PC-3 (cell line): Measurements from ENCODE around the gene CDH13. TPM values are rescaled to one million over a fixed set of nuclear protein-coding genes. Genes with fewer than 3 reads are reported as not detected.

Source experiments
- ATAC-seq: fragments of 200-7000 bp; cut with Tn5 transposase; 2 replicates; pipeline ENCODE4 v1.9.1; 2020; ENCODE audit warnings: mild to moderate bottlenecking, moderate library complexity
- BruUV-seq: library from RNA; stranded (reverse); fragments of 400-500 nt; replicated peaks from 2 replicates; lab custom pipeline; 2021; lab: Mats Ljungman, UMichigan
- CTCF ChIA-PET: fragments of 300-600 bp; sonication (Branson Sonifier 250); formaldehyde crosslinking; loops from one replicate; lab custom pipeline; 2022; ENCODE audit warnings: antibody characterized with exemption; lab: Charles Lee
- POLR2A ChIA-PET: fragments of 300-600 bp; sonication (Branson Sonifier 250); formaldehyde crosslinking; loops from one replicate; lab custom pipeline; 2022; ENCODE audit warnings: antibody characterized with exemption; ENCODE audit not compliant: unreplicated experiment; lab: Charles Lee
- DNase-seq: peaks from one replicate; pipeline ENCODE4 v3.0.0-alpha.2; 2015
- H2AFZ ChIP-seq: fragments of 300-600 bp; sonication (generic); 2 replicates; pipeline ENCODE4 v1.6.0; 2016; ENCODE audit warnings: antibody characterized with exemption, low read length
- H3F3A ChIP-seq: fragments of 300-600 bp; sonication (generic); one replicate; pipeline ENCODE4 v1.6.0; 2017; ENCODE audit warnings: antibody characterized with exemption, low read length, control low read depth, mild to moderate bottlenecking; ENCODE audit not compliant: unreplicated experiment
- H3K27ac ChIP-seq: fragments of 300-600 bp; sonication (generic); 2 replicates; pipeline ENCODE4 v1.5.1; 2016; ENCODE audit warnings: mild to moderate bottlenecking, low read length
- H3K27me3 ChIP-seq: fragments of 300-600 bp; sonication (generic); 2 replicates; pipeline ENCODE4 v1.6.1; 2016; ENCODE audit warnings: low read length, mixed read lengths
- H3K36me3 ChIP-seq: fragments of 300-600 bp; sonication (generic); 2 replicates; pipeline ENCODE4 v1.6.1; 2016; ENCODE audit warnings: low read depth, mixed run types, low read length, mixed read lengths
- H3K4me1 ChIP-seq: fragments of 300-600 bp; sonication (generic); 2 replicates; pipeline ENCODE4 v1.5.1; 2016; ENCODE audit warnings: low read length; ENCODE audit not compliant: insufficient read depth
- H3K4me2 ChIP-seq: fragments of 300-600 bp; sonication (generic); 2 replicates; pipeline ENCODE4 v1.6.0; 2016; ENCODE audit warnings: low read length
- H3K4me3 ChIP-seq: fragments of 300-600 bp; sonication (generic); 2 replicates; pipeline ENCODE4 v1.5.1; 2016; ENCODE audit warnings: mild to moderate bottlenecking, low read length, mixed read lengths
- H3K79me2 ChIP-seq: fragments of 300-600 bp; sonication (generic); 2 replicates; pipeline ENCODE4 v1.6.1; 2017; ENCODE audit warnings: low read length, mixed read lengths
- H3K9ac ChIP-seq: fragments of 300-600 bp; sonication (generic); 2 replicates; pipeline ENCODE4 v1.6.0; 2016; ENCODE audit warnings: mild to moderate bottlenecking, low read length
- H3K9me2 ChIP-seq: fragments of 300-600 bp; sonication (generic); replicated peaks from 2 replicates; pipeline ENCODE4 v1.6.1; 2016; ENCODE audit warnings: mixed run types, low read length, mixed read lengths
- H3K9me3 ChIP-seq: fragments of 300-600 bp; sonication (generic); 2 replicates; pipeline ENCODE4 v1.6.1; 2016; ENCODE audit warnings: low read length, mixed read lengths
- H4K20me1 ChIP-seq: fragments of 300-600 bp; sonication (generic); 2 replicates; pipeline ENCODE4 v1.6.1; 2016; ENCODE audit warnings: low read length, mixed read lengths
- CTCF ChIP-seq: fragments of 300-600 bp; sonication (generic); conservative IDR thresholded peaks from 2 replicates; pipeline ENCODE4 v1.5.1; 2017; ENCODE audit warnings: antibody characterized with exemption, low read depth, mild to moderate bottlenecking, low read length
- EZH2 ChIP-seq: fragments of 300-600 bp; sonication (generic); IDR thresholded peaks from one replicate; pipeline ENCODE4 v1.6.1; 2017; ENCODE audit warnings: antibody characterized with exemption, mild to moderate bottlenecking, low read length; ENCODE audit not compliant: unreplicated experiment
- EZH2phosphoT487 ChIP-seq: fragments of 300-600 bp; sonication (generic); IDR thresholded peaks from 2 replicates; pipeline ENCODE4 v1.6.1; 2018; ENCODE audit warnings: mild to moderate bottlenecking, antibody characterized with exemption, low read length, borderline replicate concordance
- intact Hi-C: fragments of 100-400 bp; cut with micrococcal nuclease; formaldehyde crosslinking; loops from 2 replicates; pipeline ENCODE4 v1.9.0; 2023
- total RNA-seq: library from RNA; depleted of rRNA; stranded (reverse); fragments of >200 nt; gene quantifications from 2 replicates; pipeline ENCODE4 v1.2.3, GENCODE V29; 2014

CDH13 gene
- total RNA-seq, 1 experiment from 2014 or later: 0.36 TPM

- H3K9me3 ChIP-seq: no peaks in the 10 kb centered on the region
- H3K4me3 ChIP-seq: no peak overlapping the region
- no peaks in the 10 kb centered on the region for H3K27me3 ChIP-seq
- no peak overlapping the region for H3K4me2 ChIP-seq
- ATAC-seq (no peak), DNase-seq (no peak)
- H3K27ac ChIP-seq: no peak overlapping the region
- H4K20me1 ChIP-seq: no peaks in the 10 kb centered on the region
- H3K79me2 ChIP-seq: no peaks in the 10 kb centered on the region
- intact Hi-C loops: no loop called here
- peaks cover 13% of the 10 kb centered on the region for H3K4me1 ChIP-seq
- no peak overlapping the region for H3K9ac ChIP-seq
- CTCF ChIA-PET: no interaction called here
- POLR2A ChIA-PET: no interaction called here
- H3K9me2 ChIP-seq: no peaks in the 10 kb centered on the region
- H3K36me3 ChIP-seq: no peaks in the 10 kb centered on the region
- BruUV-seq: no TSS peak
- H3F3A ChIP-seq: no peaks in the 10 kb centered on the region
- no peak overlapping the region for H2AFZ ChIP-seq
- no peak for TF ChIP-seq CTCF
- TF ChIP-seq EZH2: no peak
- no peak for TF ChIP-seq EZH2phosphoT487
Observed at GRCh38 chr16:82682767-82683166, 56.0 kb downstream of the CDH13 start.

- H3K4me3 ChIP-seq: no peak overlapping the region
- ChIA-PET POLR2A (no interaction called here), CTCF (no interaction called here)
- intact Hi-C loops: no loop called here
- no peak overlapping the region for H2AFZ ChIP-seq
- TF ChIP-seq EZH2: no peak
- no peak for TF ChIP-seq EZH2phosphoT487
- TF ChIP-seq CTCF: no peak
- no peaks in the 10 kb centered on the region for H3K9me3 ChIP-seq
- no peak overlapping the region for H3K27ac ChIP-seq
- peaks cover 13% of the 10 kb centered on the region for H3K4me1 ChIP-seq
- no peaks in the 10 kb centered on the region for H3K27me3 ChIP-seq
- H3K4me2 ChIP-seq: no peak overlapping the region
- H4K20me1 ChIP-seq: no peaks in the 10 kb centered on the region
- BruUV-seq: no TSS peak
- H3K9me2 ChIP-seq: no peaks in the 10 kb centered on the region
- no peaks in the 10 kb centered on the region for H3K79me2 ChIP-seq
- ATAC-seq (no peak), DNase-seq (no peak)
- H3F3A ChIP-seq: no peaks in the 10 kb centered on the region
- H3K9ac ChIP-seq: no peak overlapping the region
- H3K36me3 ChIP-seq: no peaks in the 10 kb centered on the region
Observed at GRCh38 chr16:82684256-82684655, 57.5 kb downstream of the CDH13 start.

- Histone ChIP-seq H3K36me3 (no peaks in the 10 kb centered on the region), H3F3A (no peaks in the 10 kb centered on the region), H3K9me3 (no peaks in the 10 kb centered on the region), H2AFZ (no peak overlapping the region), H3K9me2 (no peaks in the 10 kb centered on the region), H3K4me1 (peaks cover 13% of the 10 kb centered on the region), H3K27ac (no peak overlapping the region), H3K27me3 (no peaks in the 10 kb centered on the region), H3K9ac (no peak overlapping the region), H4K20me1 (no peaks in the 10 kb centered on the region), H3K79me2 (no peaks in the 10 kb centered on the region), H3K4me3 (no peak overlapping the region), H3K4me2 (no peak overlapping the region)
- no TSS peak for BruUV-seq
- no peak for TF ChIP-seq CTCF
- no peak for TF ChIP-seq EZH2phosphoT487
- TF ChIP-seq EZH2: no peak
- intact Hi-C loops: no loop called here
- ChIA-PET CTCF (no interaction called here), POLR2A (no interaction called here)
- DNase-seq (no peak), ATAC-seq (no peak)
Observed at GRCh38 chr16:82685526-82685925, 58.8 kb downstream of the CDH13 start.
